Activated naive CD4-positive, alpha-beta T cell treated with anti-CD3 and anti-CD28 coated beads, Interleukin-2, amount 50 U/mL, for 72 hours (primary cell): ENCODE measurements around the gene MCAM. TPM values are rescaled to one million over a fixed set of nuclear protein-coding genes. Genes with fewer than 3 reads are reported as not detected.

Experiments
- ATAC-seq, 2 donors: fragments of 150-1000 bp; cut with Tn5 transposase; 2 replicates each; pipeline ENCODE4 v1.10.0; 2021; ENCODE audit warnings: mild to moderate bottlenecking in 2 of 2, moderate library complexity in 2 of 2
- DNase-seq, 2 donors: peaks; one replicate each; pipeline ENCODE4 v3.0.0; 2021 to 2022; ENCODE audit warnings: low spot score in 2 of 2
- H3K27ac Mint-ChIP-seq, 2 donors: one replicate each; pipeline ENCODE4 v1.8.0; 2022; ENCODE audit warnings: mild to moderate bottlenecking in 2 of 2, mixed read lengths in 2 of 2
- H3K36me3 Mint-ChIP-seq, 2 donors: one replicate each; pipeline ENCODE4 v1.8.0; 2022; ENCODE audit warnings: mixed read lengths in 2 of 2
- H3K9me3 Mint-ChIP-seq, 2 donors: one replicate each; pipeline ENCODE4 v1.8.0; 2022; ENCODE audit warnings: mixed read lengths in 2 of 2
- total RNA-seq, 2 donors: library from RNA; stranded (reverse); gene quantifications; one replicate each; pipeline ENCODE4 v1.2.3, GENCODE V29; 2022

Gene MCAM
- total RNA-seq, 2 donors from 2014 or later = 3.5 to 15.7 TPM

GRCh38 chr11:119319700-119320239 is 2.8 kb upstream of the MCAM start:
- ATAC-seq (no peak), DNase-seq (no peak)
- no peaks in the 10 kb centered on the region for H3K9me3 Mint-ChIP-seq
- H3K27ac Mint-ChIP-seq = no peak overlapping the region
- no peaks in the 10 kb centered on the region for H3K36me3 Mint-ChIP-seq

- Mint-ChIP-seq H3K27ac (no peak overlapping the region), H3K36me3 (no peaks in the 10 kb centered on the region), H3K9me3 (no peaks in the 10 kb centered on the region)
- peak in 1 of 2 donors; percentile 54 for DNase-seq
- ATAC-seq = no peak
Observed at GRCh38 chr11:119319136-119319699, 2.3 kb upstream of the MCAM start.

GRCh38 chr11:119318240-119319135 is 1.6 kb upstream of the MCAM start:
- DNase-seq (no peak), ATAC-seq (no peak)
- H3K36me3 Mint-ChIP-seq = no peaks in the 10 kb centered on the region
- no peaks in the 10 kb centered on the region for H3K9me3 Mint-ChIP-seq
- H3K27ac Mint-ChIP-seq = no peak overlapping the region

GRCh38 chr11:119317592-119318239 is 786 bp upstream of the MCAM start:
- ATAC-seq = no peak
- Mint-ChIP-seq H3K9me3 (no peaks in the 10 kb centered on the region), H3K27ac (no peak overlapping the region), H3K36me3 (no peaks in the 10 kb centered on the region)
- DNase-seq = no peak

GRCh38 chr11:119316016-119316728 is 758 bp downstream of the MCAM start:
- DNase-seq = no peak
- ATAC-seq = no peak
- Mint-ChIP-seq H3K36me3 (no peaks in the 10 kb centered on the region), H3K27ac (peak overlapping the region in 1 of 2 donors; percentile 54), H3K9me3 (no peaks in the 10 kb centered on the region)

GRCh38 chr11:119315131-119316015 is 1.6 kb downstream of the MCAM start:
- Mint-ChIP-seq H3K9me3 (no peaks in the 10 kb centered on the region), H3K27ac (peak overlapping the region in 1 of 2 donors; percentile 54), H3K36me3 (no peaks in the 10 kb centered on the region)
- ATAC-seq (peak; percentile 61 to 78), DNase-seq (no peak)

- no peaks in the 10 kb centered on the region for H3K36me3 Mint-ChIP-seq
- DNase-seq = no peak
- ATAC-seq = no peak
- peak overlapping the region in 1 of 2 donors; percentile 54 for H3K27ac Mint-ChIP-seq
- no peaks in the 10 kb centered on the region for H3K9me3 Mint-ChIP-seq
Observed at GRCh38 chr11:119314726-119315125, 2.2 kb downstream of the MCAM start.

GRCh38 chr11:119310682-119311052 is 6.3 kb downstream of the MCAM start:
- ATAC-seq (no peak), DNase-seq (no peak)
- H3K27ac Mint-ChIP-seq = peak overlapping the region; percentile 74 to 87
- H3K36me3 Mint-ChIP-seq = no peaks in the 10 kb centered on the region
- no peaks in the 10 kb centered on the region for H3K9me3 Mint-ChIP-seq

GRCh38 chr11:119309953-119310681 is 6.8 kb downstream of the MCAM start:
- ATAC-seq (no peak), DNase-seq (no peak)
- Mint-ChIP-seq H3K36me3 (peaks cover 3 to 4% of the 10 kb centered on the region in 2 donors), H3K9me3 (no peaks in the 10 kb centered on the region), H3K27ac (peak overlapping the region; percentile 55 to 74)

GRCh38 chr11:119309411-119309810 is 7.5 kb downstream of the MCAM start:
- DNase-seq (no peak), ATAC-seq (no peak)
- H3K36me3 Mint-ChIP-seq = peaks cover 6 to 8% of the 10 kb centered on the region in 2 donors
- H3K9me3 Mint-ChIP-seq = no peaks in the 10 kb centered on the region
- H3K27ac Mint-ChIP-seq = peak overlapping the region; percentile 8 to 65

- DNase-seq (no peak), ATAC-seq (no peak)
- H3K27ac Mint-ChIP-seq = no peak overlapping the region
- peaks cover 14 to 22% of the 10 kb centered on the region in 2 donors for H3K36me3 Mint-ChIP-seq
- H3K9me3 Mint-ChIP-seq = no peaks in the 10 kb centered on the region
Observed at GRCh38 chr11:119307974-119308373, 9.0 kb downstream of the MCAM start.

- DNase-seq (no peak), ATAC-seq (no peak)
- peaks cover 14 to 29% of the 10 kb centered on the region in 2 donors for H3K36me3 Mint-ChIP-seq
- H3K27ac Mint-ChIP-seq = peak overlapping the region in 1 of 2 donors; percentile 87
- H3K9me3 Mint-ChIP-seq = no peaks in the 10 kb centered on the region
Observed at GRCh38 chr11:119307219-119307618, 9.7 kb downstream of the MCAM start.

GRCh38 chr11:119306373-119306890 is 10.5 kb downstream of the MCAM start:
- DNase-seq (peak in 1 of 2 donors; percentile 16), ATAC-seq (peak; percentile 86 to 91)
- H3K36me3 Mint-ChIP-seq = peaks cover 14 to 29% of the 10 kb centered on the region in 2 donors
- H3K27ac Mint-ChIP-seq = peak overlapping the region; percentile 87 to 97
- H3K9me3 Mint-ChIP-seq = no peaks in the 10 kb centered on the region

- ATAC-seq = no peak
- Mint-ChIP-seq H3K27ac (peak overlapping the region; percentile 87 to 97), H3K36me3 (peaks cover 14 to 29% of the 10 kb centered on the region in 2 donors), H3K9me3 (no peaks in the 10 kb centered on the region)
- no peak for DNase-seq
Observed at GRCh38 chr11:119305556-119306372, 11.2 kb downstream of the MCAM start.
